PC-9 (cell line): ENCODE data around the gene MMP2.

ENCODE experiments used
- CTCF ChIP-seq: fragments of 200-600 bp; sonication (generic); conservative IDR thresholded peaks from 2 replicates; pipeline ENCODE4 v1.6.1; 2017; ENCODE audit warnings: mixed run types, antibody characterized with exemption, mild to moderate bottlenecking, moderate library complexity
- EZH2 ChIP-seq: fragments of 200-600 bp; sonication (generic); IDR thresholded peaks from 2 replicates; pipeline ENCODE4 v1.8.0; 2017; ENCODE audit warnings: antibody characterized with exemption, low read depth

GRCh38 chr16:55512941-55513340 lies 33.9 kb downstream of the MMP2 start:
- TF ChIP-seq CTCF (no peak), EZH2 (no peak)
